Kidney epithelial cell (primary cell): ENCODE results near the gene VGLL4. TPM values are rescaled to one million over a fixed set of nuclear protein-coding genes. Genes with fewer than 3 reads are reported as not detected.

ENCODE experiments used
- DNase-seq: peaks from one replicate; pipeline ENCODE4 v3.0.0-alpha.2; 2010; ENCODE audit warnings: low read depth
- H3K27me3 ChIP-seq: 2 replicates; pipeline ENCODE4 v1.6.0; 2011; ENCODE audit warnings: low read length; ENCODE audit not compliant: control insufficient read depth, insufficient read depth
- H3K36me3 ChIP-seq: 2 replicates; pipeline ENCODE4 v1.5.1; 2011; ENCODE audit warnings: low read length; ENCODE audit not compliant: control insufficient read depth, insufficient read depth
- H3K4me3 ChIP-seq: 2 replicates; pipeline ENCODE4 v1.5.1; 2011; ENCODE audit warnings: low read depth, mild to moderate bottlenecking, control low read depth, low read length
- CTCF ChIP-seq: IDR thresholded peaks from 2 replicates; pipeline ENCODE4 v1.5.1; 2011; ENCODE audit warnings: mild to moderate bottlenecking, moderate library complexity, low read length, control low read depth, inconsistent platforms; ENCODE audit not compliant: insufficient read depth, poor library complexity, severe bottlenecking
- total RNA-seq: library from RNA; depleted of rRNA; stranded (reverse); fragments of >200 nt; gene quantifications from 2 replicates; pipeline ENCODE4 v1.2.3, GENCODE V29; 2015

Gene VGLL4
- total RNA-seq, 1 donor from 2014 or later = 96.3 TPM

DNA sequence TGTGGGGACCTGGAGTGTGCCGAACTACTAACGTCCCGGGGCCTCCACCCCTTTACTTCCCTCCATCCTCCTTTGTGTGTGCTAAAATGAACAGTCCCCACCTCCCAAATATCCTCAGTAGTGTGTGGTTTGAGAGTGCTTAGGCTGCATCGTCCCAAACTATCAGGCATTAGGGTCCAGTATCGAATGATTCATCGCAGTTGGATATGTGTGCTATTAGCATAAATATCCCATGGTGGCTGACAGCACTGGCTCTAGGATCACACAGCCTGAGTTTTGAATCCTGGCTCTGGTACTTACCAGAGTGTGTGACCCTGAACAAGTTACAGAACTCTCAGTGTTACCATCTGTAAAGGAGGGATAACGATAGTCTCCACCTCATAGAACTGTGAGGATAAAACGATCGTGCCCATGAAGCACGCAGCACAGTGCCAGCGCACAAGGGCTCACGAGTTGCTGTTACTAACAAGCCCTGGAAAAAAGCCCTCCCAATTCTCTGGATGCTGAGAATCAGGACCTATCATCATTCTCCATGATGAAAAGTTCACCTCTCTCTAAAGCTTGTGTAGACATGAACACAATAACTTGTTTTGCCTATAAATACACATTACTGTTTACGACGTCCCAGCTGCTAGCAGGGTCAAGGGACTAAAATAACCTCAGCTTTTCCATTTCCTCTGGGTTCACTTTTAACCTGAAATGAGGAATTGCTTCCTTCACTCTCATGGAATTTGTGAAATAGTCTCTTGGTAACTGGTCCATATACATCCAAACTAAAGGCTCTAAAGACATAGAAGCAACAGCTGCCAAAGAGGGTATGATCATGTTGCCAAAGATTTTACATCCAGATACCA lies 51.0 kb downstream of the VGLL4 start:
- no peak for TF ChIP-seq CTCF
- Histone ChIP-seq H3K36me3 (no peaks in the 10 kb centered on the region), H3K27me3 (no peaks in the 10 kb centered on the region), H3K4me3 (no peak overlapping the region)
- DNase-seq = no peak

DNA sequence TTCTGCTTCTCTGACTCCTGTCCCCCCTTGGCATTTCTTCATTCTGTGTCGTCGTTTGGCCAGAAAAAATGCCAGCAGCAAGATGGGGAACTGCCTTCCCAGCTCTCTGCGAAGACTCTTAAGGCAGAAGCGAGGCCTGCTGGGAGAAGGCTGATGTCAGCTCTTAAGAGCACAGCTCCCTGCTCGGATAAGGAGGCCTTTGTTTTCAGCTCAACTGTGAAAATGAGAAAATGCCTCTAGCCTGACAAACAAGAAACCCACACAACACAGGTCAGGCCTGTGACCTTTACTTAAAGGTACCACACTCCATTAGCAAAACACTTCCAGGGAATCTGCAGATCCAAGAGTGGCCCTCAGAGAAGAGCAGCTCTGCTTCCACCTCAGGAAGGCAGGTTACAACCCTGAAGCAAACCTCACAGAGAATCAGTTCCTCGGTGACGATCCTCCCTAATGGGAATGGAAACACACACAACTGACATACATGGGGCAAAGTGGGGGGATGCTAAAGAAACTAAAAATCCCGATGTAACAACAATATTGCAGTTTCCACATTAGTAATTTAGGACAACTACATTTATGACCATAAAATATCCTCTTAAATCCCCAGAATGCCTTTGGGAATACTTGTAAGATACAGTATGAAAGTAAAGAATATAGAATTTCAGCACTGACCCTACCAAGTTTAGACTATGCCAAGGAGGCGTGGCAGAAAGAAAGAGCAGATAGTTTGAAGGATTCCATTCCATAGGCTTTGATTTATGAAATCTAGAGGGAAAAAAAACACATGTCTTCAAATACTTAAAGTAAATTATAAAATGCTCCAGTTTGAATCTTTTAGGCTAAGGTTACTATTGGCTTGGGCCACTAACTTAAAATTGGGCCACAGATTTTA lies 52.1 kb downstream of the VGLL4 start:
- Histone ChIP-seq H3K36me3 (no peaks in the 10 kb centered on the region), H3K4me3 (no peak overlapping the region), H3K27me3 (no peaks in the 10 kb centered on the region)
- TF ChIP-seq CTCF = no peak
- DNase-seq = peak; percentile 93

- no peak for TF ChIP-seq CTCF
- H3K4me3 ChIP-seq = no peak overlapping the region
- no peaks in the 10 kb centered on the region for H3K27me3 ChIP-seq
- no peak for DNase-seq
- H3K36me3 ChIP-seq = no peaks in the 10 kb centered on the region
Observed at GRCh38 chr3:11591002-11591355, 52.7 kb downstream of the VGLL4 start.

- H3K27me3 ChIP-seq = no peaks in the 10 kb centered on the region
- H3K36me3 ChIP-seq = no peaks in the 10 kb centered on the region
- TF ChIP-seq CTCF = no peak
- no peak overlapping the region for H3K4me3 ChIP-seq
- DNase-seq = no peak
Observed at GRCh38 chr3:11589706-11590105, 54.0 kb downstream of the VGLL4 start.

GRCh38 chr3:11588755-11589154 lies 55.0 kb downstream of the VGLL4 start:
- no peaks in the 10 kb centered on the region for H3K36me3 ChIP-seq
- no peak for DNase-seq
- H3K4me3 ChIP-seq = no peak overlapping the region
- TF ChIP-seq CTCF = no peak
- no peaks in the 10 kb centered on the region for H3K27me3 ChIP-seq
